DMS153 treated with DMSO at 0.1 percent for 48 hours (cell line): Measurements from ENCODE around the gene THADA.

Experiments used
- DNase-seq: peaks from one replicate; lab custom pipeline; 2025; ENCODE audit not compliant: unreplicated experiment; lab: John Stamatoyannopoulos, UW

Gene THADA

GRCh38 chr2:43258547-43259156, 337.2 kb downstream of the THADA start:
- DNase-seq, result no peak

DNA sequence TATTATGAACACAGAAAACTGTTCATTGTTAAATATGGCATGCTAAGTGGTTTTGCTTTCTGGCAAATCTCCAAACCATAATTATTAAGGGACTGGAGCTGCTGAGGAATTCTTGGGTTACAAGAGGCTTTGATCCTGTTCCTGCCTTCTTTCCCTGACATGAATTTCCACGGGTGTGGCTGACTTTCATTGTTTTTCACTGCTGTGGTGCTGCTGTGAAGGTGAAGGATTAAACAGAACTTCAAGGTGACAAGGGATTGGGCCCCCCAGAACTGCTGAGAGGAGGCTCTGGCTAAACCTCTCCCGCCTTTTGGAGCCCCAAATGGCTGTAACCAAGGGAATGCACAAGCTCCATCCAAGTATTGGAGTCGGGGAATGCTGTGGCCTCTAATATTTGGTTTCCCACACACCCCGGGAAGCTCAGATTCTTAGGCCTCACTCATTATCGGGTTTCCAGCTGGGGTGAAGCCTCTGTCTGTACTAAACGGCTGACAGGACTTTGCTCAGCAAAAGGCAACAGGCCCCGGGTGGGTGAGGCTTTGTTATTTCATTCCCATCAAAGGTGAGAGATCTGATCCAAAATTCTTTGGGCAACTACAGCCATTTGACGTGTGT, 340.4 kb downstream of the THADA start:
- no peak for DNase-seq

DNA sequence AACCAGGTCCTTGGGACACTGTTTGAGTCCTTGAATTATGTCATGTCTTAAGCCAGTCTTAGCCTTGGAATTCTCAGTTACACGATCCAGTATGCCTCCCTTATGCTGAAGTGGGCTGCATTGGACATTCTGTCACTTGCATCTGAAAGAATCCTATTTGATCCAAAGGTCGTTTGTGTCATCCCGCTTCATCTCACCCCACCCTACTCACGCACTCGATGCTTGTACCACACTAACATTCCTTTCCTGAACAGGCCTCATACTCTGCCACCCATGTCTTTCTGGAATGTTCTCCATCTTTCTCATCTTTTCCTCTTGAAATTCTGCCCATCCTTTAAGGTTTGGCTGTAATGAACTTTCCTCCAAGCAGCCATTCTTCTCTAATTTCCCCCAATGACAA, 341.5 kb downstream of the THADA start:
- DNase-seq, result no peak

DNA sequence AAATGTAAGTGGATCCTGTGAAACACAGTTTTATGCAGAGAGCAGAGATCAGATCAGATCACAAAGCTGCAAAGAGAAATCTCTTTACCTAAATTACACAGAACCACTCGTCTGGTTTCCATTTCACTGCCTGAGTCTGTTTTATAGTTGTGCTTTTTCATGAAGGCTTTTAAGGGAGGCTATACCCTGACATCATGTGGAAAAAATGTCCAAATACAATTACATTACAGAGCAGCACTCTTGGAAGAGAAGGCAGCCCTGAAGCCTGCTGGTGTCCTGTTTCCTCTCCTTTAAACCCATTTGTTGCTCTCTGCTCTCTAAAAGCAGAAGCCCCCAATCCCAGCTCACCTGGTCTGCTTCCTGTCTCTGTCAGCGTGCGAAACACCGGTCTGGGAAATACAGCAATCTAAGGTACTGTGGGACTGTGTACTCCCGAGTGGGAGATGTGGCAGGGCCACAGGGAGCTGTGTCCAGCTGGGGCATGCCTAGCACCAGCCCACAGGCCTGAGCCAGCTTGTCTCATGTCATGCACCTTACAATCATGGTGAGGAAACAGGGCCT, 344.6 kb downstream of the THADA start:
- DNase-seq, result no peak

DNA sequence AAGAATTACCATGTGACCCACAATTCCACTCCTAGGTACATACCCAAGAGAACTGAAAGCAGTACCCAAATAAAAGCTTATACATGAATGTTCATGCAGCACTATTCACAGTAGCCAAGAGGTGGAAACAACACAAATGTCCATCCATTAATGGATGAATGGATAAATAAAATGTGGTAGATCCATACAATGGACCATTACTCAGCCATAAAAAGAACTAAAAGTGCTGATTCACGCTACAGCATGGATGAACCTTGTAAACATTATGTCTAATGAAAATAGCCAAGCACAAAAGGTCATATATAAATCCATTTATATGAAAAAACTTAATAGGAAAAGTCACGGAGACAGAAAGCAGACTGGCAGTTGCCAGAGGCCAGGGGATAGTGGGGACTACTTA, 345.8 kb downstream of the THADA start:
- DNase-seq, result no peak

GRCh38 chr2:43248621-43249020, 347.2 kb downstream of the THADA start:
- no peak for DNase-seq

DNA sequence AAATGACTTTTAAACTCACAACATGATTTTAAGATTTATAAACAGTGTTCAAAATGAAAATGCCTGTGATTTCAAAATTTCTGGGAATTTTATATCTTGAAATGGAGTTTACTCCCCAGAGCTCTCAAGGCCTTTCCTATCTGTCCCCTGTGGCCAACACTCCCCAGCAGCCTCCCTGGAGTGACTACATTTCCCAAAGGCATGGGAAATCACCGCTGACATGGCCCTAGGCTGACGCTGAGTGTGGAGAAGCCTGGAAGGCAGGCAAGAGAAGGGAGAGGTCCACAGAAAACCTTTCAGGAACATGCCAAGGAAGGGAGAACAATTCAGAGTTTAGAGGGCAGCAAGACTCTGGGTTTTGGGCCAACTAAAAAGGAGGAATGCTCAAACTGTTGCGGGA, 349.2 kb downstream of the THADA start:
- no peak for DNase-seq

GRCh38 chr2:43241558-43241957, 354.3 kb downstream of the THADA start:
- DNase-seq, result no peak

DNA sequence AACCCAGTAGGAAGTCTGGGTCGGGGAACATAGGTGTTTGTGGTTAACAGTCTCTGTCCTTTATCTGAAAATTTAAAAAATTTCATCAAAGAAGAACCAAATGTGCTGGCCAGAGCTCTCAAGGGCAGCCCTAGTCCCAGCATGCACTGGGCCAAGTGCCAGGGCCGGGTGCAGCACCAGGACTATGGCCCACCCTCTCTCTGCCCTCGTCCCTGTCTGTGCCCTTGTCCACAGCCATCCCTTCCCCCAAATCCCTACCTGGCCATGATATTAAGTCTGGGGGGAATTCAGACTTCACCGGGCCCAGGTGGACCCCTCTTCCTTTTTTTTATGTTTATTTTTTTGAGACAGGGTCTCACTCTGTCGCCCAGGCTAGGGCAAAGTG, 355.1 kb downstream of the THADA start:
- no peak for DNase-seq

DNA sequence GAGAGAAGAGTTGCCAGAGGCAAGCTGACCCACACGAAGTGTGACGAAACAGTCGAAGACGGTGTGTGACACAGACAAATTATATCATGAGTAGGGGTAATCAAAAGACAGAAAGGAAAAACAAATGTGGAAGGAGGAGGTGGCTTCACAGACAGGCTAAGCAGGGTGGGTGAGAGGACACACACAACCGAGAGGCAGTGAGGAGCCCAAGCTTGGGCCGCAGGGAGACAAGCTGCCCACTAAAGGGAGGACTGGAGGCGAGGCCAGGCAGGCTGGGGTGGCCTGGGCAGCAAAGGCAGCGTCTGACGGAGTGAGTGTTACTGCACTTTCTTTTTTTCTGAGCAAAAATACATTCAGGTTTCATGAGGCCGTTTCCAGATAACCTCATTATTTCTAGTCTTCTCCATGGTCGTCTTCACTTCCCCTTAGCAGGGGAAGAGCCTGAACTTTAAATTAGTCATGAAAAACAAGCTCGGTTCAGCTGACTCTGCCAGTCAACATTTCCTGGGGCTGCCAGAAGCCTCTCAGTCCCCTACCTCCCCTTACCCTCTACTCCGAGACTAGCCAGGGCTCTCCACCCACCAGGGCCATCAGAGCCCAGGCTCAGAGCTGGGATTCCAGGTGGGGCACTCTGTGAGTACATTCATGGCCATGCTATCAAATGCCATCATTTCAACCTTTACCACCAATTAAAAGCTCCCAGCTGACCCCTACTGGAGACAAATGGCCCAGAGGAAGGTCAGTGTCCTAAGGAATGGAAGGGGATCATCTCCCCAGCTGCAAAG, 355.7 kb downstream of the THADA start:
- no peak for DNase-seq

DNA sequence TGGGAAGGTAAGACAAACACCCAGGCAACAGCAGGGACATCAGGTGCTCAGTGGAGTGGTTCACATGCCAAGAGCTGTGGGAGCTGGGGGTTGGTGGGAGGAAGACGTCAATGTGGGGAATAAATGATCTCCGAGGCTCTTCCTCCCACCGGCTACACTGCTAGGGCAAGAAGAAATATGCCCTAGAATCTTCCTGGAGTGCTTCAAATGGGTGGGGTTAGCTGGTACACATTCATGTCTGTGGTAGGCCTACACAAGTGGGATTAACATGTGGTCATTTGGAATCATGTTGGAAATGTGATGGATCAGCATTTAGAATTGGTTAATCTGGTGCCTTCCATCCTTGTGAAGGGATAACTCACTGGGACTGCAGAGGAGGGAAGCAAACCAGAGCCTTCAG, 357.0 kb downstream of the THADA start:
- DNase-seq, result no peak

GRCh38 chr2:43238176-43238575, 357.7 kb downstream of the THADA start:
- no peak for DNase-seq

GRCh38 chr2:43233218-43234212, 362.3 kb downstream of the THADA start:
- no peak for DNase-seq

- no peak for DNase-seq
Observed at GRCh38 chr2:43230951-43231827, 364.6 kb downstream of the THADA start.

DNA sequence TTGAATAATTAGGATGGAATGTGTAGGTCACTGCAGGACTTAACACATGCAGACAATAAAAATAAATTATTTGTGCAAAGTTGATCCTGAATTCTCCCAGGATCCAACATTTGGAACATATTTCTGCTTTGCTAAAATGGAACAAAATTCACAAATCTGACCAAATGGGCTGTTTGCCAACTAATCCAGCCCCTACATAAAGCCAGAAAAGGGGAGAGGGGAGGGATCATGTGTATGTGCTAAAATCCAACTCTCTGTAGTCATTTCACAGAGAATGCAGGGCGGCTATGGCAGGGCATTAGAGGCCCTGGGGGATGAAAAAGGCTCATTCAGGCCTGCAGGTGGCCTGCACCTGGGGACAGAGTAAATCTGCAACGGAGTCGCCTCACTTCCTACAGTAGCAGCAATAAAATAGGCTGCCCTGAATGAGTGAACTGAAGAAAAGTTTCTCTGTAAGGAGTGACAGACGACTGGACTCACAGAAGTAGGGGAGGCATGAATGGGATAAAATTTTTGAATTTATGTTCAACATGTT, 365.4 kb downstream of the THADA start:
- DNase-seq, result no peak

- DNase-seq, result no peak
Observed at GRCh38 chr2:43228756-43229659, 366.8 kb downstream of the THADA start.

- DNase-seq, result no peak
Observed at GRCh38 chr2:43228321-43228751, 367.5 kb downstream of the THADA start.

DNA sequence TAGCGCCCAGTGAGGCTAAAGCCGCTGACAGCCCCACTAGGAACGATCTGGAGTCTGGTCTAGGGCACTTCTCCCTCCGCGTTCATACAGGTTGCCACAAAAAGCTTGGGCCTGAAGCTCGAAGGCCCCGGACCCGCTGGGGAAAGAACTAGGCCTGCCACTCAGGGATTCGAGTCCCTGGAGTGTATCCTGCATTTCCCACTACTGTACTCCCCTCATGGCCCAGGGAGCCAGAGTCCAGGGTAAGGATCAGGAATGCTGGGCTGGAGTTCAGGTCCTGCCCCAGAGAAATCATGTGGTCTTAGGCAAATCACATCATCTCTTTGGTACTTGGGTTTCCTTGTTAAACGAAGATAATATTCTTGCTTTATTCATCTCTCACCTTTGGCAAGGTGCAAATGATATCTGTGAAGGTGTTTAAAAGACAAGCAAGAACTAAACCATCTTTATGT, 368.0 kb downstream of the THADA start:
- no peak for DNase-seq
